Kidney (tissue), 14 donors: ENCODE results near the gene FAT2. TPM values are rescaled to one million over a fixed set of nuclear protein-coding genes. Genes with fewer than 3 reads are reported as not detected.

Experiments
- DNase-seq, 5 donors: peaks; one replicate each; pipeline ENCODE4 v3.0.0-alpha.2; 2013 to 2020
- FAIRE-seq: peaks from 2 replicates; lab custom pipeline; 2012; peaks lifted over from hg19 to GRCh38; lab: Jason Lieb, UNC
- H3K27ac ChIP-seq, 2 donors: one replicate each; pipeline ENCODE4 v1.7.0; 2013; ENCODE audit warnings: low read depth in 2 of 2, low read length in 2 of 2, inconsistent platforms in 1 of 2
- H3K27me3 ChIP-seq: one replicate; pipeline ENCODE4 v1.7.1; 2013; ENCODE audit warnings: low read length, inconsistent platforms; ENCODE audit not compliant: control insufficient read depth, insufficient read depth
- H3K36me3 ChIP-seq, 3 donors: one replicate each; pipeline versions ENCODE4 v1.7.0 to v1.7.1; 2013; ENCODE audit warnings: low read length in 3 of 3, control low read depth in 1 of 3, inconsistent platforms in 1 of 3; ENCODE audit not compliant: insufficient read depth in 3 of 3, control insufficient read depth in 2 of 3
- H3K4me1 ChIP-seq, 3 donors: one replicate each; pipeline versions ENCODE4 v1.7.0 to v1.7.1; 2013; ENCODE audit warnings: low read length in 3 of 3, inconsistent platforms in 1 of 3, low read depth in 1 of 3; ENCODE audit not compliant: control insufficient read depth in 2 of 3, insufficient read depth in 2 of 3
- H3K4me3 ChIP-seq, 3 donors: one replicate each; pipeline versions ENCODE4 v1.7.0 to v1.8.1; 2013; ENCODE audit warnings: low read length in 3 of 3, control low read depth in 1 of 3, inconsistent platforms in 1 of 3
- H3K9ac ChIP-seq, 3 donors: one replicate each; pipeline versions ENCODE4 v1.7.0 to v1.7.1; 2013; ENCODE audit warnings: low read length in 3 of 3, control low read depth in 1 of 3, inconsistent platforms in 1 of 3
- H3K9me3 ChIP-seq, 3 donors: one replicate each; pipeline versions ENCODE4 v1.7.0 to v1.7.1; 2013; ENCODE audit warnings: low read length in 3 of 3, control low read depth in 1 of 3, inconsistent platforms in 1 of 3; ENCODE audit not compliant: control insufficient read depth in 2 of 3, insufficient read depth in 1 of 3
- CTCF ChIP-seq: IDR thresholded peaks from 3 replicates; pipeline ENCODE4 v1.5.1; 2012; ENCODE audit warnings: mild to moderate bottlenecking, moderate library complexity, borderline replicate concordance; ENCODE audit not compliant: insufficient read depth; ENCODE audit errors: extremely low read depth
- intact Hi-C: fragments of 100-400 bp; cut with DNase I; formaldehyde crosslinking; loops from one replicate; pipeline ENCODE4 v1.11.1; 2022
- polyA plus RNA-seq: library from polyadenylated mRNA; stranded (reverse); fragments of 350-450 nt; fragmentation: Illumina TruSeq; extraction: RNeasy Lipid Tissue Mini Kit (QIAGEN cat#74804); gene quantifications from one replicate; pipeline ENCODE4 v1.2.3, GENCODE V29; 2014; ENCODE audit warnings: low read depth, low replicate concordance; ENCODE audit not compliant: insufficient read depth
- total RNA-seq: library from RNA; stranded (reverse); fragmentation: NEBNext Ultra II Directional; extraction: Animal tissue kit (Norgen Biotek cat#: 25700); gene quantifications from one replicate; pipeline ENCODE4 v1.2.1, GENCODE V29; 2021
- donor health status: control.
- donor health status: control.
- donor health status: control.
- donor health status: control.
- donor health status: control.
- donor health status: DM: yes; HTN: yes; CAD: no.
- donor health status: Normal renal cell carcinoma (clear cell type).

The FAT2 gene
- total and polyA plus RNA-seq, 2 donors from 2014 or later = 0.13 to 0.37 TPM

- Histone ChIP-seq H3K4me1 (peaks cover 0 to 5% (median 3%) of the 10 kb centered on the region in 3 donors), H3K9me3 (no peaks in the 10 kb centered on the region), H3K9ac (no peak overlapping the region), H3K4me3 (no peak overlapping the region), H3K27ac (no peak overlapping the region), H3K27me3 (no peaks in the 10 kb centered on the region), H3K36me3 (no peaks in the 10 kb centered on the region)
- no peak for DNase-seq
- no peak for FAIRE-seq
- no peak for TF ChIP-seq CTCF
- intact Hi-C loops = no loop called here
Observed at GRCh38 chr5:151597749-151598148, 6.6 kb upstream of the FAT2 start.

GRCh38 chr5:151596828-151597539 is 5.9 kb upstream of the FAT2 start:
- no peak for FAIRE-seq
- Histone ChIP-seq H3K27me3 (no peaks in the 10 kb centered on the region), H3K4me3 (no peak overlapping the region), H3K4me1 (peaks cover 0 to 5% (median 3%) of the 10 kb centered on the region in 3 donors), H3K27ac (no peak overlapping the region), H3K36me3 (no peaks in the 10 kb centered on the region), H3K9me3 (no peaks in the 10 kb centered on the region), H3K9ac (no peak overlapping the region)
- intact Hi-C loops = no loop called here
- no peak for TF ChIP-seq CTCF
- DNase-seq = peak in 4 of 5 donors; percentile 69 to 81 (median 74)

- H3K27me3 ChIP-seq = no peaks in the 10 kb centered on the region
- H3K4me3 ChIP-seq = no peak overlapping the region
- H3K9ac ChIP-seq = no peak overlapping the region
- H3K27ac ChIP-seq = no peak overlapping the region
- H3K36me3 ChIP-seq = no peaks in the 10 kb centered on the region
- FAIRE-seq (no peak), DNase-seq (no peak)
- H3K4me1 ChIP-seq = peaks cover 0 to 5% (median 3%) of the 10 kb centered on the region in 3 donors
- intact Hi-C loops = no loop called here
- TF ChIP-seq CTCF = no peak
- no peaks in the 10 kb centered on the region for H3K9me3 ChIP-seq
Observed at GRCh38 chr5:151595411-151595826, 4.3 kb upstream of the FAT2 start.
